GM18511 (cell line): ENCODE results near the gene FASTK.

Experiments
- ATAC-seq: cut with Tn5 transposase; IDR thresholded peaks from one replicate; pipeline ENCODE4 v1.9.1; 2021; ENCODE audit warnings: mild to moderate bottlenecking, moderate library complexity; ENCODE audit not compliant: unreplicated experiment

The FASTK gene

DNA sequence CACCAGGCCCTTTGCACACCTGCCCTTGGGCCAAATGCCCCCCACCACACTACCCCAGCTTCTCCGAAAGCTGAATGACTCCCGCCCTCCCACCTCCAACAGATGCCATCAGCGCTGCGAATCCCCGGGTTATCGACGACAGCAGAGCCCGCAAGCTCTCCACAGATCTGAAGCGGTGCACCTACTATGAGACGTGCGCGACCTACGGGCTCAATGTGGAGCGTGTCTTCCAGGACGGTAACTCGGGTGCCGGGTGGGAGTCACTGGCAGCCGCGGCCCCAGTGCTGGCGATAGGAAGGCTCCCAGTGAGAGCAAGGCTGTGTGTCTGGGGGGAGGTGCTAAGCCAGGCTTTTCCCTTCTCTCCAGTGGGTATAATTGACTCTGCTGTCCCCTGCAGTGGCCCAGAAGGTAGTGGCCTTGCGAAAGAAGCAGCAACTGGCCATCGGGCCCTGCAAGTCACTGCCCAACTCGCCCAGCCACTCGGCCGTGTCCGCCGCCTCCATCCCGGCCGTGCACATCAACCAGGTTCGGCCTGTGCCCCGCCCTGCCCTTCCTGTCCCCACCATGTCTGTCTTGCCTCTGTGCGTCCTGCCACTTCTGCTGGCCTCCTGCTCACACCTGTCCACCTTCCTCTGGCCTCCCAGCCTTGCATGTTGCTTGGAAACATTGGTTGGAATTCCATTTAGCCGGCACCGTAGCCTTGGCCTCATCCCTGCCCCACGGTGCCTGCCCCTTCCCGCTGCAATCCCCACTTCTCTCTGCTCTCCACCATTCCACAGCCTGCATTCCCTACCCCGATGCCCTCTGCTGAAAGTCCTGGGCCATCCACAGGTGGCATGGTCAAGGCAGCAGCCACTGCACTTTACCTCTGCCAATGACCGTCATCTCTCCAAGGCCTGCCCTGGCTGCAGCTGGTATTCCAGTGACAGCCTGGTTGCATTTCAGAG lies 37.8 kb upstream of the FASTK start:
- ATAC-seq = no peak

DNA sequence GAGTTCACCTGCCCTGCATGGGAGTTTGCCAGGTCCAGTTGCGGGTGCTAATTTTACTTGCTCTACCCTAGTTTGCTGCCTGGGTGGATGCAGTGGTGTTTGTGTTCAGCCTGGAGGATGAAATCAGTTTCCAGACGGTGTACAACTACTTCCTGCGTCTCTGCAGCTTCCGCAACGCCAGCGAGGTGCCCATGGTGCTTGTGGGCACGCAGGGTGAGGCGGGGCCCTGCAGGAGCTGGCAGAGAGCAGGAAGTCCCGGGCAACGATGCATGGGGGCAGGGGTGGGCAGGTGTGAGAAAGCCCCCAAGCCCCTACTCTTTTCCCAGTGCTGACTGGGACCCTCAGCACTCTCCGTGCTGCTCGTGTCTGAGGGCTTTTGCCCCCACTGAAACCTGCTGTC lies 37.0 kb upstream of the FASTK start:
- ATAC-seq = no peak

DNA sequence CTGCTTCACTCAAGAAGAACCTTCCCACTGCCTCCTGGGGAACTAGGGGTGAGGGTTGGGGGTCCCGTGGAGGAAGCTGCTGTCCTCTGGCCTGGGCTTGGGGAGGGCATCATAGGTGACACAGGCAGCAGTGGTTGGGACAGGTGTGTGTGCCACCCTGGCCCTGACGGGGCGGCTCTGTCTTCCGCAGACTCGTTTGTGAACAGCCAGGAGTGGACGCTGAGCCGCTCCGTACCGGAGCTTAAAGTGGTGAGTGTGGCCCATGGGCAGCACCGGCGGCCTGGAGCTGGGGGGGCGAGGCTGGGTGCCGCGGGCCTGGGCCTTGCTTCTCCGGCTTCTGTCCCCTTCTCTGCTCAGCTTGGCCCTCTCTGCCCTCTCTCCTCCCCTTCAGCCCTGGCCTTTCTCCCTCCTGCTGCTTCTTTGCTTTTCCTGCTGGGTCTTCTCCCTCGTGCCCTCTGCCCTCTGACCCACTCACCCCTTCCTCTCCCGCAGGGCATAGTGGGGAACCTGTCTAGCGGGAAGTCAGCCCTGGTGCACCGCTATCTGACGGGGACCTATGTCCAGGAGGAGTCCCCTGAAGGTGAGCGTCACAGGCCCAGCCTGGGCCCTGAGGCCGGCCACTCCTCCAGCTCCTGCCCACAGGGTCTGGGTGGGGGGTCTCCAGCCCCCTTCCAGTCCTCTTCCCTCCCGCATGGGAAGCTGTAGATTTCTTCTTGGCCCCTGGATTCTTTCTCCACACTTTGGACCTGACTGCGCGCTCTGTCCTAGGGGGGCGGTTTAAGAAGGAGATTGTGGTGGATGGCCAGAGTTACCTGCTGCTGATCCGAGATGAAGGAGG lies 36.2 kb upstream of the FASTK start:
- no peak for ATAC-seq

DNA sequence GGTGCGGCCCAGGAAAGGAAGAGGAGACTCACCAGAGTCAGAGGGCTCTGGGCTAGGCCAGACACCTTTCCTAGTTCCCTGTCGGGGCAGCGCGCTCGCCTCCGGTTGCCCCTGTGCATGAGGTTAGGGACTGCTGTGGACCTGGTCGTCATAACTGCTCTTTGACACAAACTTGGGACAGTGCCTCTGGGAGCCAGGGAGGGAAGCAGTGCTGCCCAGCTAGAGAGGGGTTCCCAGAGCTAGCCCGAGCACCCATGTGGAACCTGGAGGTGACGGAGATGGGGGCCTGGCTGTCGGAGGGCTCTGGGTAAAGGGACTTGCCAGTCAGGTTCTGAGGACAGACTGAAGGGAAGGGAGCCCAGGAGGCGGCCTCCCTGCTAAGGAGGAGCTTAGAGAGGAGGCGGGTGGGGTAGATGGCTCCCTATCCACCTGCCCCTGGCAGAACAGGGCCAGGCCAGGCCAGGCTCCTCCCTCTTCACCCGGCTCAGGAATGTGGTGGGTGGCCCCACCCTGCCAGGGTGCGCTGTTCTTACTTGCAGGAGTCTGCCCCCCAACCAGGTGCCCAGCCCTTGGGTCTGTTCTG lies 35.3 kb upstream of the FASTK start:
- no peak for ATAC-seq

DNA sequence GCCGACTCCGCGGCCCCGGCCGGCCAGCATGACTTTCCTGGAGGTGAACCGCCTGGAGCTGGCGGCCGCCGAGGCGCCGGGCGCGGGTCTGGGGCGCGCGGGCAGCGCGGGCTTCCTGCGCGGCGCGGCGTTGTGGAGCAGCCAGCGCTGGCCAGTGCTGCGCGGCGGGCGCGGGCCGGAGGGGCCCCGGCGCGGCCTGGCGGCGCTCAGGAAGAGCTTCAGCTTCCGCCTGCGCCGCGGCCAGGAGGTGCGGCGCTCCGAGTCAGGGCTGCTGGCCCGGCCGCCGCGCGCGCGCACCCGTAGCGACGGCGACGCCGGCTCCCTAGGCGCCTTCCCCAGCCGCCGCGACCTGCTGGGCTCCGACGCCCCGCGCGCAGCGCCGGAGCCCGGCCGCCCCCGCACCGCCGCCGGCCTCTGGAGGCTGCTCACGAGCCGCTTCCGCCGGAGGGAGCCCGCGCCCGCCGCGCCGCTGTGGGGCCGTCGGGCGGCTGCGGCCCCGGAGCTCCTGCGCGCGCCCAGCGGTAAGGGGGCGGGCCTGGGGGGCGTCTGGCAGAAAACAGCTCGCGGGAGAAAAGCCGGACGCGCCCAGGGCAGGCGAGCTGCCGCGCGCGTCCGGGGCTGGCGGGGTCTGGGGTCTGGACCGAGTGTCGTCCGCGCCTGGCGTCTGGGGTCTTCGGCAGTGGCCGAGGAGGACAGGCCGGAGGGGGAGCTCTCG lies 34.7 kb upstream of the FASTK start:
- peak; percentile 41 for ATAC-seq

DNA sequence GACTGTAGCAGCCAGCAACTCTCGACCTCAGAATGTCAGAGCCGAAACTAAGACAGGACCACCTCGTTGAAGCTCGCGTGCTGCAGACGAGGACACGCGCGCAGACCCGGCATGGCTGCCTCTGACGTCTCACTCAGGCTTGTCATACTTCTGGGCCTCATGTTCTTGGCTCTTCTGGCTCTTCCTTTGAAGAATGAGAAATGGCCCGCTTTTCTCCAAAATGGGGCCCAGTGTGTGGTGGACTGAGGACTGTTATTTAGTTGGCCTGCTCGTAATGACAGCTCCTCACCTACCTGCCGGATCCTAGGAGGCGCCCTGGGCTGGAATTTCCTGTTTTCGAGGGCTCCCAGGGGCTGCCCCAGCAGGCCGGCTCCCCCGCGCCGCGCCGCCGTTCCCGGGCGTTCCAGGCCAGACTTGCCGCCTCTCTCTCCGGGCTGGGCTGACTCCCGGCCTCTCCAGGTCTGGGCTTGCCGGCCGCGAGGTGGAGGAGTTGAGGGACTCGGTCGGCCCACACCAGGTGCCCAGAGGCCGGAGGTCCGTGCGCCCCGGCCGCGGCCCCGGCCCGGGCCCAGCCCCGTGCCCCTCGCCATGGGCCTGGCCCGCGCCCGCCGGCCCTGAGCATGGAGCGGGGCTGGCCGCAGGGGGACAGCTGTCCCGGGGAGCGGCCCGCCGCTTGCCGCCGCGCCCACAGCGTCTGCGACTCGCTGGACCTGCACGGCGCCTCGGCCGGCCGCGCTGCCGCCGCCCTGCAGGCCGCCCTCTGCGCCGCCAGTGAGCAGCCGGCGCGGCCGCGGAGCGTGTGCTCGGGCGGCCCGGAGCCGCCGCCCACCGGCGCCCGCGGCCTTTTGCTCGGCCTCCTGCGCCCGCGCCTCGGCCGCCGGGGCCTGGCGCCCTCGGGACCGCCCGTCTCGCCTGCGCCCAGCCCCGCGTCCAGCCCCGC lies 33.8 kb upstream of the FASTK start:
- peak; percentile 25 for ATAC-seq

DNA sequence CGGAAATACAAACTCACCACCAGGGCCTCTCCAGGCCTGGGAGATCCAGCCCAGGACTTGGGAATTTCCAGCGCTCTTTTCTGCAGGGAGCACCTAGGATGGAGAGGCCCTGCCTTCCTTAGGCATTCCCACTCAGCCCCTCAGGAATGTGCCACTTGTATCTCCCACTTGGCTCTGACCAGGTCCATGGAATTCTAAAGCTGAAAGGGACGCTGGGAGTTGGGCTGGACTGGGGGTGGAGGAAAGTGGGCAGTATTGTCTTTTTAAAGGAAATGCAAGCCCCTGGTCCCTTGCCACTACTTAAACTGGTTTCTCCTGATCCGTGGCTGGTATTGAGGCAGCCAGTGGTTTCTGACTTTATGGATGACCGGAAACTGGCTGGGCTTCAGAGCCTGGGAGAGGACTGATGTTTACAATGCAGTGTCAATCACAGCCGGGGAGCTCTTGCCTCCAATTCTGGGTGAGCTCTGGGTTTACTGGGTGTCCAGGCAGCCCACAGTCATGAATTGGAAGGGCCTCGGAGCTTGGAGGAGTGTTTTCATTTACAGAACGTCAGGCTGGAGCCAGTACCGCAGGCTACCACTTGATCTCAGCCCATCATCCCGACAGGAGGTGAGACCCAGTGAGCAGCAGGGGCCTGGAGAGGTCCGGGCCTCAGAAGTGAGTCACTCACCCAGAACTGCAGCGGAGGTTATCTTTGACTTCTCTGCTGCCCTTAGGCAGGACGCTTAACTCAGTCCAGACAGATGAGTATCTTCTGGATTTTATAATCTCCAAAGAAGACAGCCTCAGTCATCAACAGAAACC lies 32.9 kb upstream of the FASTK start:
- ATAC-seq = no peak

DNA sequence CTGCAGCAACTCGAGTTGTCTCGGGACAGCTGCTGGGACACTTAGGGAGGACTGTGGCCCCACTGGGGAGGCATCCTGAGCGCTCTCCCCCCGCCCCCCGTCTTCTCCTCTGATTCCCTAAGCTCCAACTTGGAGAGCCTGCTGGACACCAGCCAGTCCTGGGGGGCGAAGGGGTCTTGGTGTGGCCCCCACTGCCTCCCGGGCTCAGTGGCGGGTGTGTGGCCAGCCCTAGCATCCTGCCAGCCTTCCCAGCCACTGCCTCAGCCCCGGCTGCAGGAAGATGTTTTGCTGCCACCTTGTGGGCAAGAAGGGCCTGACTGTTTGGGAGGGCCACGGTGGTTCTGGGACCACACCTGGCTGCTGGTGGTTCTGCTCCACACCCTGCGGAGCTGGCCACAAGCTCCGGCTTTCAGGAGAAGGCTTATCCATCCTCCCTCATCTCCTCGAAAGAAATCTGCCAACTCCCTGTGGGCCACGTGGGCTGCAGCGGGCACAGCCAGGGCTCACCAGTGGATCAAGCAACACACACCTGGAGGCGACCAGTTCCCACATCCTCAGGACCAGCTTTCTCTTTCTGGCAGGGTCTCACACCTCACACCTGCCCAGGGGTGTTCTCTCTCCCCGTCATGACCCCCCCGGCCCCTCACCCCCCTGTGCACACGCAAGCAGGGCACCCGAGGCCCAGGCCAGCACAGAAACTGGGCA lies 30.5 kb upstream of the FASTK start:
- peak; percentile 90 for ATAC-seq

DNA sequence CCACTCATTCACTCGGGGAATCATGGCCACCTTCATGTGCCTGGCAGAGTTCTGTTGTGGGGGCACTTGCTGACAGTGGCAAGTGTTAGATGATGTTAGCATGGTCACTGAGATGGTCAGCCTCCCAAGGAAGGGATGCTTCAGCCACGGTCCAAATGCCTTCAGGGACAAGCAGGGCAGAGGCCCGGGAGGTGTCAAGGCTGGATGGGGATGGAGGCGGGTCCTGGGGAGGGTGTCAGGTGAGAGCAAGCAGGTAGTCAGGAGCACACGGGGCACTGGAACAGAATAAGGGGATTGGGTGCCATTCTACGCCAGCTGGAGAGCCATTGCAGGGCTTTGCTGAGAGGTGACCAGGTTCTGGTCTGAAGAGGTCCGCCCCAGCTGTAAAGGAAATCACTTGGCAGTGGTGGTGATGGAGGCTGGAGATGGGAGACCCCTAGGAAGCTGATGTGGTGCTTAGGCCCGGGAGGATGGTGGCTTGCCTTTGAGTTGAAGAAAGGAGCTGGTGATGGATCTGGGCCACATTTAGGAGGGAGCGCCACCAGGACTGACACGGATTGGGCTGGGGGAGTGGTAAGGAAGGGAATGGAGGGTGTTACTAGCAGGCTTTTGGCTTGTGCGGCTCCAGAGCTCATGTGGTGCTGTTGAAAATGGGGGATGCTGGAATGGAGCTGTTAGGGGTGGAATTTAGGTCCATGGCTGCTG lies 29.8 kb upstream of the FASTK start:
- no peak for ATAC-seq

DNA sequence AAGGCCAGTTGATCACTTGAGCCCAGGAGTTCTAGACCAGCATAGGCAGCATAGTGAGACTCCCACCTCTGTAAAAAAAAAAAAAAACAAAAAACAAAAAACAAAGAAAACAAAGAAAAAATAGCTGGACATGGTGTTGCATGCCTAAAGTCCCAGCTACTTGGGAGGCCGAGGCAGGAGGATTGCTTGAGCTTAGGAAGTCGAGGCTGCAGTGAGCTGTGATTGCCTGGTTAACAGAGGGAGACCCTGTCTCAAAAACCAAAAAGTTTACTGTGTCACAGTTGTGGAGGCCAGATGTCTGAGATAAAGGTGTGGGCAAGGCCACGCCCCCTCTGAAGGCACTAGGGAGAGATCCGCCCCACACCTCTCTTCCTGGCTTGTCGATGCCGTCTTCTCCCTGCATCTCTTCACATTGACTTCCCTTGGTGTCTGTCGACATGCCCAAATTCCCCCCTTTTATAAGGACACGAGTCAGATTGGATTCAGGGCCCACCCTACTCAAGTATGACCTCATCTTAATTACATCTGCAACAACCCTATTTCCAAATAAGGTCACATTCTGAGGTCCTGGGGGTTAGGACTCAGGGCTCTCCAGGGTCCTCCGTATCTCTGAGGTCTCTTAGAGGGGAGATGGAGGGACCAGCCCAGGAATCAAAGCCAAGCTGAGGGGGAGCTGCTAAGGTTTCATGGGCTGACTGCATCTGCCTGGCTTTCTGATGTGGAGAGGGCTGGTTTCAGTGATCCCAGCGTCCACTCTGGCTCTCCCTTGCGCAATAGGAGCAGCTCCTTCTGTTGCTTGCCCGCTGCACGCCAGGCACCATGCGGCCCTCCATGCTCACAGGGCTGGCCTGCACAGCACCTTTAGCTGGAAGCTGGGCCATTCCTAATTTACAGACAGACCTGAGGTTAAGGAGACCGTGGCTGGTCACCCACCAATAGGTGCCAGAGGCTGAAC lies 28.8 kb upstream of the FASTK start:
- no peak for ATAC-seq

DNA sequence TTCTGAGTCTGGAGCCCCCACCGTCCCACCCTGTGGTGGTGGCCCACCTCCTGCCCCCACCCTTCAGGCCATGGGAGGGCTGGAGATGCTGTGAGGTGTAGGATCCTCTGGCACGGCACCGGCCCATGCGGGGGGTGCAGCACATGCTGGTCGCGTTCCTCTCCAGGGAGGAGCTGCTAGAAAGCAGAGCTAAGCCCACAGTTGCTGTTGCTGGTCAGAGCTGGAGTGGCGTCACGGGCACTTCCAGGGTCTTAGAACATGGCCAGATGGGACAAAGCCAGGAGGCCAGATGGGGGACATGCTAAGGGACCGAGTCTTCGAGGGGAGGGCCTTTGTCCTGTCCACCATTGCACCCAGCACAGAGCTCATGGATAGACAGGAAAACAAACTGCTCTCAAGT lies 27.3 kb upstream of the FASTK start:
- ATAC-seq = no peak

DNA sequence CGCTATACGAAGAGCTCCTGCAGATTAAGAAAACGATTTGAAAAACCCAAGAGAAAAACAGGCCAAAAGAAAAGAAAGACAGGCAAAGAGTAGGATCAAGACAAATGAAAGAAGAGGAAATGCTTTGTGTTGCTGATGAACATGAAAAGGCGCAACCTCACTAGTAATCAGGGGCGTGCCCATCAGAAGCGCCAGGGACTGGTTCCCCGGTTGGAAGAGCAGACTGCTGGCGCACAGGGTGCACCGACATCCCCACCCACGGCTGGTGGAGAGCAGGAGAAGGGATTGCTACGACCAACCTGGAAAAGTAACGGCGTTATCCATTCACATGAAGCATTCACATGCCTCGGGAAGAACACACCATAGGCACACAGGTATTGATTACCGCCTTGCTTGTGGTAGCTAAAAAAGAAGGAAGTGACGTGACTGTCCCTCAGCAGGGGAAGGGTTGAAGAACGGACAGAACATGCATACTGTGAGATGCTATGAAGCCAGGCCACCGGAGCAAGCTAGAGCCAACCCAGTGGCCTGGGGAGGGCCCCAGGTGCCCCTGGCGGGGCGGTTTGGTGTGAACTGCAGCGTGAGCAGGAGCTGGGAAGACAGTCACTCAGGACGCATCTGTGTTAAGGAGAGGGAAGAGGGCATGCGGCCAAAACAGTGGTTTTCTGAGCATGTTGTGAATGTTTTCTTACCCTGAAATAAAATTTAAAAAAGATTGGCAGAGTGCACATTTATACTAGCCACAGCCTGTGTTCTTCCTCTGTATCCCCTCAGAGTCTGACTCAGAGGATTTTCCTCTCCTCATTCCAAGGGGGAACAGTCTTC lies 24.0 kb upstream of the FASTK start:
- ATAC-seq = no peak

DNA sequence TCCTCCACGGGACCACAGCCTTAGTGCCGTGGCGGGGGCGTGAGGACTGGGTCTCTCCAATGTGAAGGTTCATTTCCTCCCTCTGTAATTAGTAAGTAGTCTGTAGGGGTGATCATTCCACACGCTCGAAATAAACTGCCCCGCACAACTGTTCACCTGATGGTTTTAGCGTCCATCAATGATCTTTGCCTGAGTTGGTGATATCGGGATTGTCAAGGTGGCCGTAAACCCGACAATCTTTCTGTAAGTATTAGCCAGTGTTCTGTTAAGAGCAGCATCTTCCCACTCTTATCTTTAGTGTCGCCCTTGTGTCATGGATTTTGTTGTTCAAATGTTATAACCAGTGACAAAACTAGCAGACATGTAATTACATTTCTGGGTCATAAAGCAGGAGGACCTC lies 23.4 kb upstream of the FASTK start:
- no peak for ATAC-seq

DNA sequence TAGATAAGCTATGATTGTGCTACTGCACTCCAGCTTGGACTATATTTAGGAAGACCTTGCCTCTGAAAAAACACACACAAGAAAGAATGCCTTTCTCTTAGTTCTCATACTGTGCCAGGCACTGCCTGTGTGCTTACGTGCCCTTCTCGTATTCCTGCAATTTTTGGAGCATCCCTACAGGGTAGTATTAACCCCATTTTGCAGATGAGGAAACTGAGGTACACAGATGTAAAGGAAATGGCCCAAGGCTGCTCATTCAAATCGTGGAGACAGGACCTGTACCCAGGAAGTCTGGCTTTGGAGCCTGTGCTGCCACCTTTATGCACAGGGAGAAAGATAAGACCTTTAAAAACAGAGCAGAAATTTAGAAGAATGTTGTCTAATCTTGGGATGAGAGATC lies 22.4 kb upstream of the FASTK start:
- no peak for ATAC-seq

DNA sequence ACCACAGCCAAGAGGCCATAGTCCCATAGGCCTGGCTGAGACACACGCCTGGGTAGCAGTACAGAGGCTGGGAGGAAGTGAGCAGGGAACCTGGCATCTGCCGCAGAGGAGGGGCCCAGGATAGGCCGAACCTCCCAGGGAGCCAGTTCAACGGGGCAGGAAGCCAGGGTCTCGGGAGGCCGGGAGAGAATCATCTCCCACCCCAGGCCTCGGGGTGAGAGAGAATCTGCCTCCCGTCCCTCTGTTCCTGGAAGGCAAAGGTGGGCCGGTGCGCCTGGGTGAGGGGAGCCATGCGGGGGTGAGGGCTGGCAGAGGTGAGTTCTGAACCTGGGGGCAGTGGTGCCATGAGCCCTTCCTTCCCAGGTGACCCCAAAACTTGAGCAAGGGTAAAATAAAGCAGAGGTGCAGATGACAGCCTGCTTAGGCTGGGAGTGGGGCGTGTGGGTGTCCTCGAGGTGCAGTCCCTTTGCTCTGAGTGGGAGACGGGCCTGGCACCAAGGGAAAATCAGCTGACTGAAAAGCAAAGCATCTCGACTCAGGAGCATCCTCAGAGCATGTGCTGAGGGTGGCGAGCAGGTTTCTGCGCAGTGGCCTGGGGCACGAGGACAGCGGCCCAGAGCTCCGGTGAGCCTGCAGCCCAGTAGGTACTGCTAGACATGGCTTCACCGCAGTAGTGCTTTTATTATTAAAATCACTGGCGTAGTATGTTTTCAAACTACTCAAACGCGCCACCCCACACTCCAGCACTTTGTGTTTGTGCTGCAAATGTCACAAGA lies 21.2 kb upstream of the FASTK start:
- ATAC-seq = no peak
